Right cardiac atrium (tissue), 5 donors: ENCODE measurements around the gene DENND1A. TPM values are rescaled to one million over a fixed set of nuclear protein-coding genes. Genes with fewer than 3 reads are reported as not detected.

Experiments
- ATAC-seq, 2 donors: fragments of 200-7000 bp; cut with Tn5 transposase; one replicate each; pipeline versions ENCODE4 v1.8.0 to v1.9.1; 2020; ENCODE audit warnings: moderate library complexity in 2 of 2, mild to moderate bottlenecking in 1 of 2
- DNase-seq, 3 donors: peaks; one replicate each; pipeline ENCODE4 v3.0.0-alpha.2; 2020
- H3K27ac ChIP-seq: one replicate; pipeline ENCODE4 v1.5.1; 2013; ENCODE audit warnings: mild to moderate bottlenecking, low read length, control low read depth, moderate library complexity
- H3K27me3 ChIP-seq: one replicate; pipeline ENCODE4 v1.6.1; 2013; ENCODE audit not compliant: control insufficient read depth, insufficient read depth
- H3K4me1 ChIP-seq: one replicate; pipeline ENCODE4 v1.6.1; 2013; ENCODE audit warnings: low read length; ENCODE audit not compliant: control insufficient read depth, insufficient read depth
- H3K4me3 ChIP-seq: one replicate; pipeline ENCODE4 v1.5.1; 2013; ENCODE audit warnings: low read length, control low read depth
- H3K9me3 ChIP-seq: one replicate; pipeline ENCODE4 v1.6.1; 2013; ENCODE audit warnings: low read length; ENCODE audit not compliant: control insufficient read depth
- WGBS: extraction: QIAGEN DNeasy Blood & Tissue Kit; methylation state at CpG from one replicate; pipeline ENCODE4 v1.1.7; 2013; 5-methylcytosine and 5-hydroxymethylcytosine counted together
- intact Hi-C, 4 donors: fragments of 100-400 bp; cut with DNase I; formaldehyde crosslinking; loops; one replicate each; pipeline versions ENCODE4 v1.11.0 to v1.14.0; 2022 to 2023
- polyA plus RNA-seq: library from polyadenylated mRNA; stranded (reverse); fragments of 200-250 nt; gene quantifications from one replicate; pipeline ENCODE4 v1.2.3, GENCODE V29; 2013
- total RNA-seq, 4 donors: library from RNA; stranded (reverse); fragmentation: NEBNext Ultra II Directional; extraction: Animal tissue kit (Norgen Biotek cat#: 25700); gene quantifications; one replicate each; pipeline ENCODE4 v1.2.1, GENCODE V29; 2021
- donor health status: healthy with polysubstance abuse.
- donor health status: DM: no; HTN: yes; CAD: no.
- donor health status: DM: no; HTN: no; CAD: no.
- donor health status: DM: no; HTN: yes; CAD: no; lungs with severe emphysema.
- donor health status: DM: yes; HTN: yes; CAD: no.

The DENND1A gene
- total and polyA plus RNA-seq, 5 donors, result 11.4 to 19.3 (median 17.4) TPM

DNA sequence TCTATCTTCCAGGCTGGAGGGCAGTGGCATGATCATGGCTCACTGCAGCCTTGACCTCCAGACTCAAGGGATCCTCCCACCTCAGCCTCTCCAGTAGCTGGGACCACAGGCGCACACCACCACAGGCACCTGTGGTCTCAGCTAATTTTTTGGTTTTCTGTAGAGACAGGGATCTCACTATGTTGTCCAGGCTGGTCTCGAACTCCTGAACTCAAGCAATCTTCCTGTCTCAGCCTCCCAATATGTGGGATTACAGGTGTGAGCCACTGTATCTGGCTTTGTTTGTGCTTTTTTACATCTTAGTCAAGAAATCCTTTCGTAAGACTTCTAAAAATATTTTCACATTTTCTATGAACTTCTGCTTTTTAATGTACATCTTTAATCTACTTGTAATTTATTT is 116.9 kb downstream of the DENND1A start:
- H3K4me1 ChIP-seq, result no peaks in the 10 kb centered on the region
- H3K4me3 ChIP-seq, result no peak overlapping the region
- DNase-seq, result no peak
- H3K9me3 ChIP-seq, result no peaks in the 10 kb centered on the region
- H3K27me3 ChIP-seq, result no peaks in the 10 kb centered on the region
- ATAC-seq, result no peak
- intact Hi-C loops, result no loop called here
- WGBS, result 91% methylated on average over 3 of the region's 3 CpGs
- H3K27ac ChIP-seq, result no peak overlapping the region

DNA sequence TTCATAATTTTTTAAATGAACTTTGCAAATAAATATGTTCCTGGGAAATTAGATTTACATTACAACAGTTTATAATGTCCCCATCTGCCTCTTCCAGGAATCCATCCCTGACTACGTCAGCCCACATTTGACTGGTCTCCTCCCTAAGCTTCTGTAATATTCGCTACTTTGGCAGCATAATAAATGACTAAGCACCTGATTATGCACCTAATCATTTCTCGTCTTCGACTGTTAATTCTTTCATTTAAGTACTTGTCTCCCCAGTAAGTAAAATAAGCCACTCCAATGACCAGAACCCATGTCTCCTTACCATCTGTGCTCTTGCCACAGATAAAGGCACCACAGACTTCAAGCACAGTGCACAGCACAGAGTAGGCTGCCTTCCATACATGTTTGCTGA is 122.7 kb downstream of the DENND1A start:
- H3K9me3 ChIP-seq, result no peaks in the 10 kb centered on the region
- H3K27me3 ChIP-seq, result no peaks in the 10 kb centered on the region
- H3K4me3 ChIP-seq, result no peak overlapping the region
- WGBS, result 82% methylated on average over 4 of the region's 4 CpGs
- H3K27ac ChIP-seq, result no peak overlapping the region
- ATAC-seq (no peak), DNase-seq (no peak)
- intact Hi-C loops, result no loop called here
- no peaks in the 10 kb centered on the region for H3K4me1 ChIP-seq

DNA sequence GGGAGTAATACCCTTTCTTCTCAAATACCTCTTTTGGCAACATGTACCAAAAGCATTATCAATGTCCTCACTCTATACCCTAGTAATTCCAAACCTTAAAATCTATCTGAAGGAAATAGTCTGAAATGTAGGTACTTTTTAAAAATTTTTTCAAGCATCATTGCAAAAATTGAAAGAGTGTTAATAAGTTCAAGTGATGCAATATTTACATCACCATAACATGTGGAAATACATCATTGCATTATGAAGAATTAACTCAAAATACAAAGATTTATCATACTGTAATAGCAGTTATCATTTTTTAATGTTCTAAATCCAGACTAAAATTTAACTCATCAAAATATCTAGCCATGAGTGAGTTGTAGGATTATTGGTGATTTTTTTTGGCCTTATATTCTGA is 123.1 kb downstream of the DENND1A start:
- no peaks in the 10 kb centered on the region for H3K9me3 ChIP-seq
- H3K4me3 ChIP-seq, result no peak overlapping the region
- DNase-seq (no peak), ATAC-seq (no peak)
- H3K4me1 ChIP-seq, result no peaks in the 10 kb centered on the region
- intact Hi-C loops, result no loop called here
- no peaks in the 10 kb centered on the region for H3K27me3 ChIP-seq
- H3K27ac ChIP-seq, result no peak overlapping the region

DNA sequence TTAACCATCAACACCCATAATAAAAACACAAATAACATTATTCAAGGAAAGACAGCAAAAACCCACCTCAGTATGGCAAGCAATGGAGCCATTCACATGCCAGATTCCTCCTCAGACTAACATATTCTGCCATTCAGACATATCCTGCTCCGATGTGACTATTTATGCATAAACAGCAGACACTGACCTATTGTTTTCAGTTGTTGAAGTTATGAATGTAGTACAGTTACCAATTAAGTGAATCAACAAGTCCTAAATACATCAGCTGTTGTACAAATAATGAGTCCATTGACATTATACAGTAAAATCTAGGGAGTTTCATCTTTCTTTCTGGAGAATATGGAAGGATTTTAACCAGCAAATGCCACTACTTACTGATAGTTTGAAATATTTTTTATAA is 131.7 kb downstream of the DENND1A start:
- DNase-seq (no peak), ATAC-seq (no peak)
- Histone ChIP-seq H3K9me3 (no peaks in the 10 kb centered on the region), H3K4me3 (no peak overlapping the region), H3K4me1 (no peaks in the 10 kb centered on the region), H3K27me3 (no peaks in the 10 kb centered on the region), H3K27ac (no peak overlapping the region)
- WGBS, result 86% methylated on average over 1 of the region's 1 CpG
- intact Hi-C loops, result no loop called here

DNA sequence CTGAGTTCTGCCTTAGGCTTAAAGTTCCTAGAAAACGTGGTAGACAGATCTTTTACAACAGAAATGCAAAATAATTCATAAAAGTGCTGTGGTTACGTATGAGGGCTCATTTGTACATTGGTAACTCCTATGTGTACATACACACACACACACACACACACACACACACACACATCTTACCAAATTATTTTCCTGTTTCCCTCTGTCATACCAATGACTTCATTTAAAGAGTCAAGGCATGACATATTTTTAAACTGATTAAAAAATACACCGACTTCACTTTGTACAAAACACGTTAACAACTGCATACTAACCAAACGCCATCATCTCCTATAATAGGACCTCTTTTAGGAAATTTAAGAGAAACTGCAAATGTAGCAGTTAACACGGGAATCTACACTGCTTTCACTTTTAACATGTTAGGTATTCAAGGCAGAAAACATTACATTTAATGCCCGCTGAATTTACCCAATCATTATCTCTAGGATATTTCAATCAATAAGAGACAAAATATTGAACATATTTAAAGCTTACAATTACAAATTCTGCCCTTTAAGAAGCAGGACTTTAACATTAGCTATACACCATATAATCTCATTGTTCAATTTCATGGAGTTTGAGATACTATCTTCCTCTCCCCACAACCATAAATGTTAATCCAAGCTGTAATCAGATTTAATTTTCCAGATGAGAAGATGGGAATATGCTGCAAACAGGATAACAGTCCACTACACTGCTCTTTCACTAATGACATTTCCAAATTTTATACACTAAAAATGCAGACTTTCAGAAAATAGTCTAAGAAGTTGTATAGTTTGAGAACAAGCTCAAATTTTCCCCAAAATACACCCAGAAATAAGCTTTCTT is 133.1 kb downstream of the DENND1A start:
- ATAC-seq, result no peak
- intact Hi-C loops, result no loop called here
- WGBS, result 79% methylated on average over 7 of the region's 7 CpGs

DNA sequence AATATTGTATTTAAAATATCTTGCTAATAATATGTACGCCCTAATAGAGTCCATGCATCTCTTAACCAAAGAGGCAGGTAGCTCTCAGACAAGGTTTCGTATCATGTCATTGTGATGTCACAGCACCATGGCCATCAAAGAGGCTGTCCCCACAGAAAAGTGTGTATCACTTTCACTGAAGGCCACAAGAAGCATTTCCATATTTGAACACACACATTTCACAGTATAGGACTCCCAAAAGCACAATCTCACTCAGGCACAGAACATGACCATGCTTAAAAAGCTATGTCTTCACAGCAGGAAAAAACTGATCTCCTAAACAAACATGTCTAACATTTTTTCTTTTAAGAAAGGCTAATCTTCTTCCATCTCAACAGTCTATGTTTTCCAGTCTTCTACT is 133.8 kb downstream of the DENND1A start:
- H3K27me3 ChIP-seq, result no peaks in the 10 kb centered on the region
- 99% methylated on average over 2 of the region's 2 CpGs for WGBS
- no peak overlapping the region for H3K4me3 ChIP-seq
- DNase-seq (no peak), ATAC-seq (no peak)
- H3K9me3 ChIP-seq, result no peaks in the 10 kb centered on the region
- intact Hi-C loops, result no loop called here
- H3K4me1 ChIP-seq, result no peaks in the 10 kb centered on the region
- no peak overlapping the region for H3K27ac ChIP-seq

More for the DNA sequence above, 133.1 kb downstream of the DENND1A start:
- no peaks in the 10 kb centered on the region for H3K27me3 ChIP-seq
- H3K4me1 ChIP-seq, result no peaks in the 10 kb centered on the region
- H3K9me3 ChIP-seq, result no peaks in the 10 kb centered on the region
- no peak overlapping the region for H3K4me3 ChIP-seq
- no peak for DNase-seq
- H3K27ac ChIP-seq, result no peak overlapping the region

DNA sequence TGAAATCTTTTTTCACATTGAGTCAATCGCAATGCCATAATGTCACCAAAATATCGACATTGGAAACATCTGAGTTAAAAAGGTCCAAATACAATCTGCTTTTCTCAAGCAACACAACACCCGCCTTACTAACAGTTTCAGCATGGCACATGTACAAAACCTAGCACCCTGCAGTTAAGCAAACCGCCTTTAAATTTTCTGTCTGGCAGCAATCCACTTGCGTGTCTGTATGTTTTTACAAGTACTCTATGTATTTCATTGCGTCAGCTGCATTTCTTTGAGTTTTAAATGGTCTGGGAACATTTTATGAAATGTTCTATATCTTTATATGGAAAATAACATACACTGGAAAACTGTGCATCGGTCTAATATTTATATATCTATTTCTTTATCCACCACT is 134.6 kb downstream of the DENND1A start:
- Histone ChIP-seq H3K27me3 (no peaks in the 10 kb centered on the region), H3K27ac (no peak overlapping the region), H3K4me1 (no peaks in the 10 kb centered on the region), H3K4me3 (no peak overlapping the region), H3K9me3 (no peaks in the 10 kb centered on the region)
- DNase-seq, result no peak
- 85% methylated on average over 7 of the region's 7 CpGs for WGBS
- no peak for ATAC-seq
- intact Hi-C loops, result no loop called here

DNA sequence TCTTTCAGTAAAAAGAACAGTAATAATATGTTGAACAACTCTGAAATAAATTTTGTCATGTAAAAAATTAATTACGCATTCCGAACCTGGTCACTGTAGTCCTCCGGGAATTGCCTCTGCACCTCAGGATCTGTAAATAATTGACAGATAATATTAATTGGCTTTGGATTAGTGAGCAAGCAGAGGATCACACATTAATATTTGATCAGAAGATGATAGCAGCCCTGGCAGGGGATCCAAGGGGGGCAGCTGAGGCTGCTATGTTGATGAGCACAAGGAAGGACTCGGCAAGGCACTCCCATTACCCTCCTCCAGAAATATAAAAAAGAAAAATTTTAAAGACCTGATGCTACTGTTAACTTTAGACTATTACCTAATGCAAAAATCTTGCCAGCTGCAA is 137.4 kb downstream of the DENND1A start:
- intact Hi-C loops, result no loop called here
- Histone ChIP-seq H3K27ac (no peak overlapping the region), H3K27me3 (no peaks in the 10 kb centered on the region), H3K9me3 (no peaks in the 10 kb centered on the region), H3K4me3 (no peak overlapping the region), H3K4me1 (no peaks in the 10 kb centered on the region)
- ATAC-seq, result no peak
- WGBS, result 97% methylated on average over 4 of the region's 4 CpGs
- no peak for DNase-seq

DNA sequence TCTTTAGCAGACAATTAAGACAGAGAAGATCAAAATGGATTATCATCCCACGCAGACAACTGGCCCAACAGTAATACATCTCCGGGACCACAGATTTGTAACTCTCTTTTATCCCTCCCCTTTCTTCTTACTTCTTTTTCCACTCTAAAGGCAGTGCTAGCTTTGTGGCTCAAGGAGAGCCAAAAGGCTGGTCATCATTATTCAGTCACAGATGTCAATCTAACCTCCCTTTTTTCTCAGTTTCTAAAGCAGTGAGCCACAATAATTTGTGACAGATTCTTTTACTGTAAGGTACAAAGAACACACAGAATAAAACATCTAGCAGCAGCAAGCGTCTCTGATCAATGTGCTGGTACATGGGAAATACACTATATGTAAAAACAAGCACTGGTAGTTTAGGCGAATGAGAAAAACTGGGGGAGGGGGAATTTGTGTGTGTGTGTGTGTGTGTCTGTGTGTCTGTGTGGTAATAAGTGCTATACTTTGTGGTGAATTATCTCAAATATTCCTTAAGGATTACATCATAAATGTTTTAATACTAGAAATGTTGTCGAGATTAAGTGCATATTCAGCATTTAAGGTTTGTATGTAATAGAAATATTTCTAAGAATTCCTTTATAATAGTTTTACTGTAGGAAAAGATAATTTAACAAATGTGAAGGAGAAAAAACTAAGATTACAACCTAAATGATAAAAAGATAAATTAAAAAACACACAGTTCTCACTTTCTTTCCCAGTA is 140.2 kb downstream of the DENND1A start:
- intact Hi-C loops, result no loop called here
- 92% methylated on average over 5 of the region's 5 CpGs for WGBS
- DNase-seq (no peak), ATAC-seq (no peak)
- H3K27ac ChIP-seq, result no peak overlapping the region
- H3K27me3 ChIP-seq, result no peaks in the 10 kb centered on the region
- no peaks in the 10 kb centered on the region for H3K9me3 ChIP-seq
- no peak overlapping the region for H3K4me3 ChIP-seq
- no peaks in the 10 kb centered on the region for H3K4me1 ChIP-seq

DNA sequence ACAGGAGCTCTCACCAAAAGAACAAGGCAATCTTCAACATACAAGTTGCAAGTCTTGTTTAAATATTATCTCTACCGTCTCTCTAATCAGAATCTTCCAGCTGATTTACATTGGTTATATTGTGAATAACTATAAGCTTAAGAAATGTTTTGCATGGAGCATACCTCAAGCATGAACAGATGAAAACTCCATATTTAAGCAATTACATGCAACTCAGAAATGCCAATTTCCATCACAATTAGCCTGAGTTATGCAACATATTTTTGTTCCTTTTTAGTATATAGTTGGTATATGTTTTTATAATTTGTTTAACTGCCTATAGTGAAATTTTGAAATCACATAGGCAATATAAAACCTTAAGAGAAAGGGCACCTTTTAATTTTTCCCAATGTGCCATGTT is 142.5 kb downstream of the DENND1A start:
- Histone ChIP-seq H3K27ac (no peak overlapping the region), H3K4me3 (no peak overlapping the region), H3K9me3 (no peaks in the 10 kb centered on the region), H3K27me3 (no peaks in the 10 kb centered on the region), H3K4me1 (no peaks in the 10 kb centered on the region)
- DNase-seq, result no peak
- WGBS, result 92% methylated on average over 1 of the region's 1 CpG
- intact Hi-C loops, result no loop called here
- no peak for ATAC-seq

DNA sequence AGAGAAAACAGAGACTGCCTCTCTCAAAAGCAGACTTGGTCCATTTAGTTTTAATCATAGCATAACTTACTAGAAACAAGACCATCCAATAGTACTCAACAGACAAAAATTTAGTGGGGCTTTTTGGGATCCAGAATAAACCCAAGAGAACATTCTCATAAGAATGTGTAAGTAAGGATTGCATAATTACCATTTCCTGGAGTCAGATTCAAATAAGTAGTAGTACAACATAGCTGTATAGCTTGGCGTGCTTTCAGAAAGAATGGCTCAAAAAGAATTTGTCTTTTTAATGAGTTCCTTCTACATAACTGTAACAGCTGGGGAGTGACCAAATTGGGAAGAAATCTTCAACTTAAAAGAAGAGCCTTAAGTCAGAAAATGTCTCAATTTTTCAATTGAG is 145.4 kb downstream of the DENND1A start:
- no peaks in the 10 kb centered on the region for H3K27me3 ChIP-seq
- ATAC-seq (no peak), DNase-seq (no peak)
- 90% methylated on average over 1 of the region's 1 CpG for WGBS
- no peaks in the 10 kb centered on the region for H3K9me3 ChIP-seq
- H3K27ac ChIP-seq, result no peak overlapping the region
- H3K4me3 ChIP-seq, result no peak overlapping the region
- no peaks in the 10 kb centered on the region for H3K4me1 ChIP-seq
- intact Hi-C loops, result no loop called here
